CD4-positive, alpha-beta T cell treated with Interleukin-6 at 100 ng/mL for 8 hours (primary cell): ENCODE results near the gene OR2T33.
"Not testable (repeated sequence)": the region's sequence is repeated elsewhere in the genome, so short reads cannot be mapped to it uniquely, and the experiment has no call there.

ENCODE experiments used
- DNase-seq: peaks from one replicate; pipeline ENCODE4 v3.0.0-alpha.2; 2020; ENCODE audit warnings: mixed read lengths, low spot score

The OR2T33 gene

DNA sequence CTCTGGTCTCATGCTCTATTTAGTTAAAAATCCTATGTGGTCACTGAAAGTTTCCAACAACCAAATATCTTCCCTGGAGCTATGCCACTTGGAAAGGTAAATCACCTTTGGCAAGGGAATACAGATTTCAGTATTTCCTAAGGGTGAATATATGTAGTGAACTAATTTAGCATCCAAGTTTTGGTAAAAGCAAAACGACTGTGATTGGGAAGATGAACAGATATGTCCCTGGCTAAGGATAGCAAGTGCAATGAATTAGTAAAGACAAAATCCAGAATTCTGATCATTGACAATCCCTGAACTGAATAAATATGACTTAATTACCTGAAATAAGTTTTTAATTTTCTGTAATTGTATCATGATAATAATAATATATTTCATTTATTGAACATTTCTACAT lies at the start of gene OR2T33:
OR2T33 (minus strand) TSS at position 101 of the 400 bp plus-strand sequence. CDS start 4,162 bp downstream, outside the sequence.
- DNase-seq: no peak

DNA sequence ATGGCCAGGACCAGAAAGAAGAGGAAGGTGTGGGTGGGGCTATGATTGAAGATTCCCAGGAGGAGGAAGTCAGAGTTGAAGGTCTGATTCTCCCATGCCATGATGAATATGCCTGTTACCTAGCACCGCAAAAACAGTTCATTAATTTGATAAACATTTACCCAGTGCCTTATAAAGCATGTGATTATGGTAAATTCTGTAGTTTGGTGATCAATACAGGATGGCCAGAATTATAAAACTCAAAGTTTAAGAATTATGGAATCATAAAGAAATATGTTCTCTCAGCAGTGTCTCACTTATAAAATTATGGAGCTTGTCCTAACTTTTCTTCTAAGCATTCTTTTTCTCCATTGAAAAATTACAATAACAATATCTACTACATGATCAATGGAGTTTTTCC lies 46.7 kb upstream of the OR2T33 start, which contains the start of gene OR2M7:
OR2M7 (minus strand) TSS at position 101 of the 400 bp plus-strand sequence; CDS start at position 101, 0 bp downstream.
- DNase-seq: no peak

DNA sequence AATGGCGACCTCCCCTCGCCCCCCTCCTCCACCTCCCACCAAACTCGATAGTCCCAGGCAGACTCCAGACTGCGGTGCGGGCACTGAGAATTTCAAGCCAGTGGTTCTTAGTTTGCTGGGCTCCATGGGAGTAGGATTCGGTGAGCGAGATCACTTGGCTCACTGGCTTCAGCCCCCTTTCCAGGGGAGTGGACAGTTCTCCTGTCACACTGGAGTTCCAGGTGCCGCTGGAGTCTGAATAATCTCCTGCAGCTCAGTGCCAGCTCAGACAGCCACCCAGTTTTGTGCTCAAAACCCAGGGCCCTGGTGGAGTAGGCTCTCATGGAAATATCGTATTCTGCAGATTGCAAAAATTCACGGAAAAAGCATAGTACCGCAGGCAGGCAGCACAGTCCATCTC lies 39.0 kb upstream of the OR2T33 start:
- no peak for DNase-seq

- DNase-seq: not testable (repeated sequence)
Measured at GRCh38 chr1:248306740-248307139, 29.0 kb upstream of the OR2T33 start.

- no peak for DNase-seq
Measured at GRCh38 chr1:248306103-248306502, 28.3 kb upstream of the OR2T33 start.

DNA sequence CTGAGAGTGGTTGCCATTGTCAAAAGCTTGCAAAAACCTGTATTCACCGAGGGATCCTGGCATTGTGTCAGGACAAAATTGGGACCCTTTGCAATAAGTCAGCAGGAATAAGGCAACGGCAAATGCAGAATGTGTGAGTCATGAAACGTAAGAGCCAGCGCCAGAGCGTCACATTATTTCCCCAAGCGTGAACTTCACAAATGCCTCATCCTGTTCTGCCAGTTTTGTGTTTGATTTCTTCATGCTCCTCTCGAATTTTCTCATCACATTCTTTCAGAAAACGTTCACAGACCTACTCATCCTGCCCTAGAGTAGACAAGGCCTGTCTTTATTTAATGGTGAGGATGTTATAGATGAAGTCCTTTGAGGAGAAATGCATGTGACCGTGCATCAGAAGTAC lies 27.9 kb upstream of the OR2T33 start:
- not testable (repeated sequence) for DNase-seq

- DNase-seq: no peak
Measured at GRCh38 chr1:248303324-248303723, 25.5 kb upstream of the OR2T33 start, which contains the start of gene OR2T12. OR2T12 (minus strand) TSS chr1:248303424; CDS start chr1:248295578, 7,846 bp downstream.

GRCh38 chr1:248288391-248288790 lies 10.6 kb upstream of the OR2T33 start:
- DNase-seq: no peak

DNA sequence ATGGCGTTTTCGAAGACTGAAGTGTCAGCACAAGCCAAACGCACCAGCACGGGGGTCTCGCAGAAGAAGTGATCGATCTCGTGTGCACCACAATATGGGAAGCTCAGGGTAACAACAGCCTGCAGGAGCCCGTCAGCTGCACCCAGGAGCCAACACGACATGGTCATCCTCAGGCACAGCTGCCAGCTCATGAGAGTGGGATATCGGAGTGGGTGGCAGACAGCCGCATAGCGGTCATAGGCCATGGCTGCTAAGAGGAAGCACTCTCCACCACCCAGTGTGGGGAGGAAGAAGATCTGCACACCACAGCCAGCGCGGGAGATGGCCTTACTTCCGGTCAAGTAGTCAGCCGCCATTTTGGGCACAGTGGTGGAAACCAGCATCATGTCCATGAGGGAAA lies 4.6 kb downstream of the OR2T33 start:
- not testable (repeated sequence) for DNase-seq

GRCh38 chr1:248268178-248268577 lies 9.6 kb downstream of the OR2T33 start:
- no peak for DNase-seq

DNA sequence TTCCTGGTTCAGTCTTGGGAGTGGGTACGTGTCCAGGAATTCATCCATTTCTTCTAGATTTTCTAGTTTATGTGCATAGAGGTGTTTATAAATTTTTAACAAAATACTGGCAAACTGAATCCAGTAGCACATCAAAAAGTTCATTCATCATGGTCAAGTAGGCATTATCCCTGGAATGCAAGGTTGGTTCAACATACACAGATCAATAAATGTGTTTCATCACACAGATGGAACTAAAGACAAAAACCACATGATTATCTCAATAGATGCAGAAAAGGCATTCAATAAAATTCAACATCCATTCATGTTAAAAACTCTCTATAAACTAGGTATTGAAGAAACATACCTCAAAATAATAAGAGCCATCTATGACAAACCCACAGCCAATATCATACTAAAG lies 18.5 kb downstream of the OR2T33 start:
- not testable (repeated sequence) for DNase-seq

- peak; percentile 3 for DNase-seq
Measured at GRCh38 chr1:248243204-248243603, 34.6 kb downstream of the OR2T33 start.

DNA sequence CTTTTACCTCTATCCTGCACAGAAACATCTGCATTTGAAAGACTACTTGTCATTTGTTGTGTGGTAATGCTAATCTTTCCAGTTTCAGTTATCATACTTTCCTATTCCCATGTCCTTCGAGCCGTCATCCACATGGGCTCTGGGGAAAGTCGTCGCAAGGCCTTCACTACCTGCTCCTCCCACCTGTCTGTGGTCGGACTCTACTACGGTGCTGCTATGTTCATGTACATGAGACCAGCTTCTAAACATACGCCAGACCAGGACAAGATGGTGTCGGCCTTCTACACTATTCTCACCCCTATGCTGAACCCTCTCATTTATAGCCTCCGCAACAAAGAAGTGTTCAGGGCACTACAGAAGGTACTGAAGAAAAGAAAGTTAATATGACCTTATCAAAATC lies 38.3 kb downstream of the OR2T33 start:
- no peak for DNase-seq

GRCh38 chr1:248231117-248231516 lies 46.7 kb downstream of the OR2T33 start, which contains the start of gene OR2M4:
OR2M4 (plus strand) TSS chr1:248231417; CDS start chr1:248238929, 7,512 bp downstream.
- DNase-seq: no peak

- no peak for DNase-seq
Measured at GRCh38 chr1:248229360-248229908, 48.3 kb downstream of the OR2T33 start.

- DNase-seq: no peak
Measured at GRCh38 chr1:248225537-248225936, 52.2 kb downstream of the OR2T33 start.
